GM19455 (cell line): ENCODE measurements around the gene TPI1.

ENCODE experiments used
- ATAC-seq: cut with Tn5 transposase; IDR thresholded peaks from one replicate; pipeline ENCODE4 v1.9.1; 2021; ENCODE audit not compliant: unreplicated experiment

Gene TPI1

DNA sequence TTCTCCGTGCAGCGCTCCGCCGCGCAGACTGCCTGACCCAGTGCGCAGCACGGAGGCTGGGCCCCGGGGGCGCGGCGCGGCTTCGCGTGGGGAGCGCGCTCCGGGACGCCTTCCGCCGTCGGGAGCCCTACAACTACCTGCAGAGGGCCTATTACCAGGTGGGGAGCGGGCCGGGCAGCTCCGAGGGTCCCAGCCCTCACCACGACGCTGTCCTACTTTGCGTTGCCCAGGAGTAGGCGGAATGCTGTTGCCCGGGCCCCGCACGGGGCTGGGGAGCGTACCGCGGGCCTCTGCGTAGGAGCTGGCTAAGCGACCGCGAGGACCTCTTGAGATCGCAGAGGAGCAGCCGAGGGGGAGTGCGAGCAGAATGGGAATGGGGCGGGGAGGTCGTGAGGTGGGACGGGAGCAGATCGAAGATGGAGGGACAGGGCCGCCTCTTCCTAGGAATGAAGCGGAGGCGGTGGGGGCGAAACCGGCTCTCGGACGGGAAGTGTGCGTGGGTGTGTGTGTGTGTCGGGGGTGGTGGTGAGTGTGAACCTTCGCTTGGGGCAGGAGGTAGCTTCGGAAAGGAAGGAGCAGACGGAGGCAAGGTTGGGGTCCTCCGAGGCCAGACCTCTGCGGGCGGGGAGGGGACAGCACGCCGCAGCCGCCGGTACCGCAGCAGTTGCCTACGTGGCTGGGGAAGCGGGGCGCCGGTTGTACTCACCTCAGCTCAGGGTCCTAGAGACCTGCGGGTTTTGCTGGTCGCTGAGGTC is 38.4 kb upstream of the TPI1 start:
- no peak for ATAC-seq

- no peak for ATAC-seq
These were observed 37.7 kb upstream of the TPI1 start for GRCh38 chr12:6829536-6830220.

DNA sequence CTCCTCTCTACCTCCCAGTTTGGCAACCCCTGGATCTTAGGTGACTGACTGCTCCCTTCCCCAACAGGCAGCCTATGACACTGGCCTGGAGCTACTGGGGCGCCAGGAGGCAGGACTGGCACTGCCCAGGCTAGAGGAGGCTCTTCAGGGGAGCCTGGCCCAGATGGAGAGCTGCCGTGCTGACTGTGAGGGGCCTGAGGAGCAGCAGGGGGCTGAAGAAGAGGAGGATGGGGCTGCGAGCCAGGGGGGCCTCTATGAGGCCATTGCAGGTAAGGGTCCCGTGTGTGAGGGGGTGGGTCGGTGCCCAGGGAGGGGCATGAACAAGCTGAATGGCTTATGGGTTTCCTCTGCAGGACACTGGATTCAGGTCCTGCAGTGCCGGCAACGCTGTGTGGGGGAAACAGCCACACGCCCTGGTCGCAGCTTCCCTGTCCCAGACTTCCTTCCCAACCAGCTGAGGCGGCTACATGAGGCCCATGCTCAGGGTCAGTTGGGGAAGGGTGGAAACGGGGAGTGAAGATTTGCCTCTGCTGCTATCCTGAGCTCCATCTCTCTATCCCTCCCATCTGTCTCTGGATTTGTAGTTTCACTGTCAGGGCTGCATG is 36.9 kb upstream of the TPI1 start:
- no peak for ATAC-seq

DNA sequence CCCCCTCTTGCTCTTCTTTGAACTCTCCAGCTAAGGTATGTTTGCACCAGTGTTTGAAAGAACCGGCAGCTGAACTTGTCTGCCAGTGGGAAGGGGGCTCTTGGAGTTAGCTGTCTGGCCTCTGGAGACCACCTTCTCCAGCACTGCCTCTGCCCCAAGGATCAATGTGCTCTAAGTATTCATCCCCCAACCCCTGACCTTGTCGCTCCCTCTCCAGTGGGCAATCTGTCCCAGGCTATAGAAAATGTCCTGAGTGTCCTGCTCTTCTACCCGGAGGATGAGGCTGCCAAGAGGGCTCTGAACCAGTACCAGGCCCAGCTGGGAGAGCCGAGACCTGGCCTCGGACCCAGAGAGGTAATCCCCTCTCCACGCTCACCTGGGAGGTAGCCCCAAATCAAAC is 36.3 kb upstream of the TPI1 start:
- ATAC-seq = no peak

DNA sequence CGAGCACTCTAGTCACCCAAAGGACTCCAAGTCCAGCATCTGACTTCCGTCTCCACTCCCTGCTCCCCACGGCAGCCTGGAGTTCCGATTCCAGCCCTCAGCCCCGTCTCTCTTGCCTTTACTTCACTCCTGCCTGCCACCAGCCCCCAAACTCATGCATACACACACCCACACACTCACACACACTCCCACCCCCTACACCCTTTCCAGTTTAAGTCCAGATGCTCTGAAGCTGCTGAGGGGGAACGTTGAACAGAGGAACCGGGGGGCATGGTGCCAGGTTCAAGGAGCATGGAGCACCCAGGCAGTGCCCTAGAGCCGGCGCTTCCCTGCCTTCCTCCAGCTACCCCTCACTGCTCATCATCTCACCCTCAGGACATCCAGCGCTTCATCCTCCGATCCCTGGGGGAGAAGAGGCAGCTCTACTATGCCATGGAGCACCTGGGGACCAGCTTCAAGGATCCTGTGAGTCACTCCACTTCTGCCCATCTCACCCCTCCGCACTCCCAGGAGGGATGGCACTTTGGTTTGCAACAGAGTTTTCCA is 35.8 kb upstream of the TPI1 start:
- no peak for ATAC-seq

DNA sequence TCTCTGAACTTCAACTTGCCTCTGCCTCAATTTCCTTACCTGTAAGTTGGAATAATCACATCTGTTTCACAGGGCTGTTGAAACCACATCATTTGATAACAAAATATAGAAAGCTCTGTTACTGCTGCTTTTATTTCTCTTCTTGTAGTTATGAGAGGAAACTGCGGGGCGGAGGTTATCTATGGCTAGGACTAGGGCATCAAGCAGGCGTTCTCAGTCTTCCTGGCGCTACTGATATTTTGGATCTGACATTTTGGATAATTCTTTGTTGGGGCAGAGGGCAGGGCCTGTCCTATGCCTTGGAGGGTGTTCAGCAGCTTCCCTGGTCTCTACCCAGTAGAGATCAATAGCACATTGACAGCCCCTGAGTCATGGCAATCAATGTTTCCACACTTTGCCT is 35.2 kb upstream of the TPI1 start:
- no peak for ATAC-seq

GRCh38 chr12:6833189-6833890 is 34.0 kb upstream of the TPI1 start:
- no peak for ATAC-seq

DNA sequence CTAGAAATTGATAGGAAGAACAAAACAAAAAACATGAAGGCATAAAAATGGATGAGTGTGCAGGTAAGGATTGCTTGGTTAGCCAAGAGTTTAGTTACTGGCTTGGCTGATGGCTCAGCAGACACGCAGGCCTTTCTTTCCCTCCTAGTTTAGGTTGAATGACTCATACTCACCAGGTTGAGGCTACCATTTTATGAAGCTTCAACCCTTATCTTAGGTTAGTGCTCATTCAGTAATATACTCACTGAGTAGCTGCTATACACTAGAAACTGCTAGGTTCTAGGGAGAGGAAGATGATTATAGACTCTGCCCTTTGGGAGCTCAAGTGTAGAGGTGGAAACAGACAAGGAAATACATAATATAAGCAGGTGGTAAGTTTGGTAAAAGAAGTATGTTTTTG is 33.1 kb upstream of the TPI1 start:
- no peak for ATAC-seq

- no peak for ATAC-seq
These were observed 32.5 kb upstream of the TPI1 start for GRCh38 chr12:6834873-6835272.

GRCh38 chr12:6836851-6837250 is 30.5 kb upstream of the TPI1 start:
- ATAC-seq = no peak

DNA sequence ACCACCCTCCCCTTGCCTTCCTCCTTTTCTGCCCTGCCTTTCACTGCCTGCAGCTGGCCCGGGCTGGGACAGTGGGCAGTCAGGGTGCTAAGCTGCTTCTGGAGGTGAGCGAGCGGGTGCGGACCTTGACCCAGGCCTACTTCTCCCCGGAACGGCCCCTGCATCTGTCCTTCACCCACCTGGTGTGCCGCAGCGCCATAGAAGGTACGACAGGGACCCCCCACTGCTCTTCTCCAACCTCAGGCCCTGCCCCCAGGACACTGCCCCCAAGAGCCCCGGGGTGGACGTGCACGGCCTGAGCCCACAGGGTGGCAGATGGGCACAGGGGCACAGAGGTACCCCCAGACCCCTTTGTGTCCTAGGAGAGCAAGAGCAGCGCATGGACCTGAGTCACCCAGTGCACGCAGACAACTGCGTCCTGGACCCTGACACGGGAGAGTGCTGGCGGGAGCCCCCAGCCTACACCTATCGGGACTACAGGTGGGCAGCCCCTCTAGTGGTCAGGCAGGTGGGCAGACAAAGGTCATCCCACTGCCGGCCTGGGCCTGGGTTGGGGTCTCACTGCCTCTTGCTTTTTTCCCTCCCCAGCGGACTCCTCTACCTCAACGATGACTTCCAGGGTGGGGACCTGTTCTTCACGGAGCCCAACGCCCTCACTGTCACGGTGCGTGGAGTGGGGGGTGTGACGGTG is 29.8 kb upstream of the TPI1 start:
- no peak for ATAC-seq

GRCh38 chr12:6838854-6839253 is 28.5 kb upstream of the TPI1 start:
- no peak for ATAC-seq

GRCh38 chr12:6839482-6840201 is 27.7 kb upstream of the TPI1 start:
- ATAC-seq = peak; percentile 90

DNA sequence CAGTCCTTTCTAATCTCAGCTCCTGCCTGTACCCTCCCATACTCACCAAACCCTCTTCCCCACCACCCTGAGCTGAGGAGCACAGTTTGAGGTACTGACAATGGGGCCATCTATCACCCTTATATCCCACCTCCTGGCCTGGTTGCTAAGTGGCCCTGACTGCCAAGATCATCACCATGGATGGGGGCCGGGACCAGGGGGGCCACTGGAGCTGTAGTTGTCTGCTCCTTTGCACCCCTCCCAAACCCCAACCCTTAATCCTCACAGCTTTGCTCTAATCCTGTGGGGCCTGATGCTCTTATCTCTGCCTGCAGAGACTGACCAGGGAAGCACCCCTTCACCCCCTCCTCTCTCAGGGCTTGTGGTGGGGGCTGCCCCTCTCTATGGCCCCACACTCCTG is 27.0 kb upstream of the TPI1 start:
- ATAC-seq = no peak

DNA sequence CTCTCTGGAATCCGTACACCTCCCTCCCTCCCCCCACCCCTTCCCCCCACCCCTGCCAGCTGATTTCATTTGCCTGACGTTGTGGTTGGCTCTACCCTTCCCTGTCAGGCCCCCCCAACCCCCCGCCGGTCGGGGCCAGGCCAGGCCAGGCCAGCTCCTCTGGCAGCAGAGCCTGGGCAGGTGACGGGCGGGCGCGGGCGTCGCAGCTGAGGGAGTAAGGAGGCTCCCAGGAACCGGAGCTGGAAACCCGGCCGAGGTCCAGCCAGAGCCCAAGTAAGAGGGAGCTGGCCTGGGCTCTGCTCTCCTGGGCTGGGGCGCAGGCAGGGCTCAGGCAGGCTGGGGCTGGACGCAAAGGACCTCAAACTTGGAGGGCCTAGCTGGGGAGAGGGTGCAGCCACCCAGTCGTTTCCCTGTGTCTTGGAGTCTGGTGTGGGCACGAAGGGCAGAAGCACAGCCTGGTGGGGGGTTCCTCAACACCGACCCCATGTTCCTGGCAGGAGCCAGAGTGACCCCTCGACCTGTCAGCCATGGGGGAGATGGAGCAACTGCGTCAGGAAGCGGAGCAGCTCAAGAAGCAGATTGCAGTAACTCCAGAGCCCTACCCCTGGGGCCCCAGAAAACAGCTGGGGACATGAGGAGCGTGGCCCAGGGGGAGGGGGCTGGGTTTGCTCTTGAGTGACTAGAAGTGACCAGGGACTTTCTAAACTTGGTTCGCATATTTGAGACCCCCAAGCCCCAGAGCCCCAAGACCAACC is 26.4 kb upstream of the TPI1 start, which contains the start of gene GNB3:
TSS of gene GNB3 (plus strand) at position 165 of the 755 bp plus-strand sequence. CDS start at position 528, 363 bp downstream.
- ATAC-seq = no peak

GRCh38 chr12:6842075-6842474 is 25.3 kb upstream of the TPI1 start:
- ATAC-seq = no peak

GRCh38 chr12:6843118-6843902 is 24.0 kb upstream of the TPI1 start:
- ATAC-seq = no peak

- ATAC-seq = no peak
These were observed 21.9 kb upstream of the TPI1 start for GRCh38 chr12:6845395-6845794.
